Upper lobe of left lung (tissue), 6 donors: ENCODE data around the gene AANAT. TPM values are rescaled to one million over a fixed set of nuclear protein-coding genes. Genes with fewer than 3 reads are reported as not detected.

Experiments
- ATAC-seq, 2 donors: fragments of 200-7000 bp; cut with Tn5 transposase; one replicate each; pipeline ENCODE4 v1.9.1; 2022; ENCODE audit warnings: mild to moderate bottlenecking in 2 of 2, moderate library complexity in 2 of 2; ENCODE audit not compliant: low FRiP score in 2 of 2
- DNase-seq, 2 donors: peaks; one replicate each; pipeline ENCODE4 v3.0.0-alpha.2; 2019 to 2020
- H3K27ac ChIP-seq, 4 donors: fragments of 200-600 bp; sonication (generic); one replicate each; pipeline ENCODE4 v1.5.1; 2016 to 2019
- H3K27me3 ChIP-seq, 4 donors: fragments of 200-600 bp; sonication (generic); one replicate each; pipeline ENCODE4 v1.5.1; 2017 to 2019
- H3K36me3 ChIP-seq, 4 donors: fragments of 200-600 bp; sonication (generic); one replicate each; pipeline ENCODE4 v1.5.1; 2016 to 2019
- H3K4me1 ChIP-seq, 4 donors: fragments of 200-600 bp; sonication (generic); one replicate each; pipeline ENCODE4 v1.5.1; 2018 to 2019
- H3K4me3 ChIP-seq, 4 donors: fragments of 200-600 bp; sonication (generic); one replicate each; pipeline ENCODE4 v1.5.1; 2017 to 2019; ENCODE audit warnings: mild to moderate bottlenecking in 2 of 4, moderate library complexity in 1 of 4
- H3K9me3 ChIP-seq, 4 donors: fragments of 200-600 bp; sonication (generic); one replicate each; pipeline ENCODE4 v1.5.1; 2018 to 2019
- CTCF ChIP-seq, 6 experiments: fragments of 450-650 bp in 4 of 6; fragments of 200-600 bp in 2 of 6; sonication (generic) in 2 of 6; IDR thresholded peaks; one replicate each; pipeline ENCODE4 v1.5.1; 2016 to 2019; ENCODE audit warnings: antibody characterized with exemption in 6 of 6
- EP300 ChIP-seq, 4 donors: sonication (generic); formaldehyde crosslinking; IDR thresholded peaks; one replicate each; pipeline ENCODE4 v1.5.1; 2017; ENCODE audit warnings: antibody characterized with exemption in 4 of 4, control low read depth in 2 of 4
- POLR2A ChIP-seq, 4 donors: fragments of 450-650 bp; IDR thresholded peaks; one replicate each; pipeline ENCODE4 v1.5.1; 2016 to 2017; ENCODE audit warnings: antibody characterized with exemption in 4 of 4, mild to moderate bottlenecking in 2 of 4
- POLR2AphosphoS5 ChIP-seq, 2 donors: sonication (generic); formaldehyde crosslinking; IDR thresholded peaks; one replicate each; pipeline ENCODE4 v1.5.1; 2017; ENCODE audit warnings: antibody characterized with exemption in 2 of 2
- WGBS, 2 donors: methylation state at CpG; one replicate each; pipeline ENCODE4 v1.1.5; 2017 to 2018; 5-methylcytosine and 5-hydroxymethylcytosine counted together
- total RNA-seq, 6 donors: library from RNA; depleted of rRNA in 4 of 6; stranded (reverse); fragments of >200 nt in 4 of 6; gene quantifications; one replicate each; pipeline versions ENCODE4 v1.1.0 to v1.2.1, GENCODE V29; 2016 to 2021
- donor health status: DM: no; HTN: no; CAD: no; lungs with moderate emphysema.
- donor health status: DM: no; HTN: yes; CAD: no; lungs with severe emphysema.

AANAT gene
- total RNA-seq, 6 donors from 2014 or later = not detected

DNA sequence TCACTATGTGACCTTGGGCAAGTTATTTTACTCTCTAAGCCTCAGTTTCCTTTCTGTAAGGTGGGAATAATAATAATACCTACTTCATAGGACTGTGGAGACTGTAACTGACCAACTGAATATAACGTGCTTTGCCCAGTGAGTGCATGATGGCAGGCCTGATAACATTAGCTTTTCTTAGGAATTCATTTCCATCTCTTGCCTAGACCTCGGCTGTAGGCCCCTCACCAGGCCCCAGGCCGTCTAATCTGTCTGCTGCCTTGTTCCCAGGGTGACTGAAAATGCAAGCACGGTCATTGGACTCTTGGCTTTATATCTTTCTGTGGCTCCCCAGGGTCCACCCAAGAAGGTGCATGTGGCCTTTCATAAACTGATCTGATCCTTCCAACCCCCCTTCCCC lies 7.7 kb upstream of the AANAT start:
- no peak for TF ChIP-seq POLR2A (IDR thresholded peaks at IDR 0.05)
- no peak for TF ChIP-seq POLR2AphosphoS5 (IDR thresholded peaks at IDR 0.05)
- no peaks in the 10 kb centered on the region for H3K36me3 ChIP-seq
- H3K27ac ChIP-seq = no peak overlapping the region
- DNase-seq (no peak), ATAC-seq (no peak)
- no peaks in the 10 kb centered on the region for H3K4me1 ChIP-seq
- H3K4me3 ChIP-seq = no peak overlapping the region
- 74 to 88% methylated on average over 3 to 4 of the region's 4 CpGs for WGBS, 2 donors
- H3K9me3 ChIP-seq = no peaks in the 10 kb centered on the region
- H3K27me3 ChIP-seq = no peaks in the 10 kb centered on the region

DNA sequence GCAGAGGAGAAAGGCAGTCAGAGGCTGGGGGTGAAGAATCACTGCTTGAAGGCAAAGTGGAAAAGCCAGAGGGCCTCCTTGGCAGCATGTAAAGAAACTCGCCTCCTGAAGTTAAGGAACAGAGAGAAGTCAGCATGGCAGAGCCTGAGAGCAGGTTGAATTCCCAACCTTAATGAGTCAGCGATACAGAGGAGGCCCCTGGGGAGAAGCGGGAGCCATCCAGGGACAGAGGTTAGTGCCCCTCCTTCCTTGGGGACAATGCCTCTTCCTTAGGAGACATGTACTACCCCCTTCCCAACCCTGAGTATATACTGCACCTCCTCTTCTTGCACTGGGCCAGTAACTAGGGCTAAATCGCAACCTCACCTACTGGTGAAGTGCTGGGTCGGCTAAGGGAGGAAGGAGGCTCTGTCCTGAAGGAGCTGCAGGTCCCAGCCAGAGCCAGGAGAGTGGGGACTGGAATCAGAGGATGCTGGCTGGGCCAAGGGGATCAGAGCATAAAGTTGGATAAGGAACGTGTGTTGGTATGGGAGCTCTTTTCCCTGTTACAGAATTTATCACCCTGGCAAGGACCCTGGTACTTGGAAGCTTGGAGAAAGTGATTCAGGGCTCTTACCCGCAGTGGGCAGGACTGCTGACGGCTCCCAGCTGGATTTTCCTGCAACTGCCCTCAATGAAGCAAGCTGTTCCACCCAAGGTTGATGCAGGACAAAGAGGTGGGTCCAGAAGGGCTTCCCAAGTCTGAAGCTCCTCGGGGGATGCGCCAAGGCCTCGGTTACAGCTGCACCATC lies 5.4 kb upstream of the AANAT start:
- DNase-seq (no peak), ATAC-seq (no peak)
- Histone ChIP-seq H3K4me3 (no peak overlapping the region), H3K36me3 (no peaks in the 10 kb centered on the region), H3K4me1 (peaks cover 3 to 5% (median 4%) of the 10 kb centered on the region in 4 donors), H3K27ac (no peak overlapping the region), H3K9me3 (no peaks in the 10 kb centered on the region), H3K27me3 (no peaks in the 10 kb centered on the region)
- no peak for TF ChIP-seq EP300 (IDR thresholded peaks at IDR 0.05)
- TF ChIP-seq POLR2A (IDR thresholded peaks at IDR 0.05) = no peak
- TF ChIP-seq POLR2AphosphoS5 (IDR thresholded peaks at IDR 0.05) = no peak
- TF ChIP-seq CTCF (IDR thresholded peaks at IDR 0.05) = no peak
- WGBS, 2 donors = 84 to 88% methylated on average over 8 to 11 of the region's 11 CpGs

DNA sequence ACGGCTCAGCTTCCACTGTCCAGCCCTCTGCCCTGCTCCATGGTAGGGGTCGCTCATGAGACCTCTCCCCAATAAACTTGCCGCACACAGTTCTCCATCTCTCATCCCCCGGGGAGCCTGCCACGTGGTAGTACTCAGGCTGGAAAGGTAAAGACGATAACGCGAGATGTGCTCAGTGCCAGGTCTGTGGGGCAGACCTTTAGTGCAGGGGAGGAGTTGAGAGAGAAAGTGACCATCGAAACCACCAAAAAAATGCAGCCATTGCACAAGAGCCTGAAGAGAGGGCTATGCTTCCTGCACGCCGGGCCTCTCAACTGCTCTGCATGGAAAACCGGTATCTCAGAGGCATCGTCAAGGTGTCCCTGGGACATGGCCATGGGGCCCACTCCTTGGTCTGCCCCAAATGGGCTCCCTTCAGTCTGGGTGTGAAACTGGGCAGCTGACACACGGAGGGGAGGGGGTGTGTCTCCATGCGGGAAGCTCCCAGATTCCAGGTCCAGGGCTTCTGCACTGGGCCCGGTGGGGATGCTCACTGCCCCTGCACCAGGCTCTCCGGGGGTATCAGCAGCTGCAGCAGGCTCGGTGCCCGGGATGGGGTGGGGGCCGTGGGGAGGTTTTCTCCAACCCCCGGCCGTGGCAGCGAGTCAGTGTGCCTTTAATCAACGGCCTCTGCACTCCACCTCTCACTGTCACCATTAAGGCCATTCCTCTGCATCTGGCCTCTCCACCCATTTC lies 4.7 kb upstream of the AANAT start:
- H3K4me1 ChIP-seq = peaks cover 3 to 5% (median 4%) of the 10 kb centered on the region in 4 donors
- no peaks in the 10 kb centered on the region for H3K36me3 ChIP-seq
- H3K27ac ChIP-seq = no peak overlapping the region
- TF ChIP-seq CTCF (IDR thresholded peaks at IDR 0.05) (no peak), POLR2A (IDR thresholded peaks at IDR 0.05) (no peak), POLR2AphosphoS5 (IDR thresholded peaks at IDR 0.05) (no peak), EP300 (IDR thresholded peaks at IDR 0.05) (no peak)
- H3K4me3 ChIP-seq = no peak overlapping the region
- DNase-seq = peak in 1 of 2 donors; percentile 69
- peak in 1 of 2 donors; percentile 11 for ATAC-seq
- no peaks in the 10 kb centered on the region for H3K27me3 ChIP-seq
- WGBS, 2 donors = 70 to 86% methylated on average over 20 to 21 of the region's 24 CpGs
- no peaks in the 10 kb centered on the region for H3K9me3 ChIP-seq

DNA sequence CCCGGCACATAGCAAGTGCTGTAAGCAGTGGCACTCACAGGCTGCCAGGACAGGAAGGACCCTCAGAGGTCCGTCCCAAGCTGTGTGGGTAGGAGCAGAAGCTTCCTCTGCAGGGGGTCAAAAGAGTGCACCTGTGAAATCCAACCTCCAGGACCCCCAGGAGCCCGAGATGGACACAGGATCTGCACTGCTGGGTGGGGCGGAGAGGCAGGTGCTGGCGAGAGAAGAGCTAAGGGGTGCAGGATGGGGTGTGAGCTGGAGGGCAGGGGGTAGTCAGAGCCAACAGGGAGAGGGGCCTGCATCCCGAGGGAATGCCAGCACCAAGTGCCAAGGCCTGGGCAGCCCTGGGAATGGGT lies 650 bp upstream of the AANAT start:
- no peak overlapping the region for H3K27ac ChIP-seq
- H3K9me3 ChIP-seq = no peaks in the 10 kb centered on the region
- H3K4me1 ChIP-seq = peaks cover 3 to 5% (median 4%) of the 10 kb centered on the region in 4 donors
- TF ChIP-seq CTCF (IDR thresholded peaks at IDR 0.05) (no peak), POLR2A (IDR thresholded peaks at IDR 0.05) (no peak), EP300 (IDR thresholded peaks at IDR 0.05) (no peak), POLR2AphosphoS5 (IDR thresholded peaks at IDR 0.05) (no peak)
- WGBS, 2 donors = 87 to 88% methylated on average over 5 of the region's 6 CpGs
- ATAC-seq = no peak
- H3K27me3 ChIP-seq = no peaks in the 10 kb centered on the region
- no peak for DNase-seq
- H3K4me3 ChIP-seq = no peak overlapping the region
- peaks cover 4 to 14% (median 8%) of the 10 kb centered on the region in 4 donors for H3K36me3 ChIP-seq

GRCh38 chr17:76467809-76468633 lies 618 bp downstream of the AANAT start:
- no peak for DNase-seq
- H3K9me3 ChIP-seq = no peaks in the 10 kb centered on the region
- H3K27ac ChIP-seq = no peak overlapping the region
- peaks cover 3 to 5% (median 4%) of the 10 kb centered on the region in 4 donors for H3K4me1 ChIP-seq
- no peak for TF ChIP-seq EP300 (IDR thresholded peaks at IDR 0.05)
- TF ChIP-seq POLR2AphosphoS5 (IDR thresholded peaks at IDR 0.05) = no peak
- TF ChIP-seq POLR2A (IDR thresholded peaks at IDR 0.05) = no peak
- no peak for TF ChIP-seq CTCF (IDR thresholded peaks at IDR 0.05)
- WGBS, 2 donors = 74 to 80% methylated on average over 5 to 8 of the region's 8 CpGs
- ATAC-seq = no peak
- no peaks in the 10 kb centered on the region for H3K27me3 ChIP-seq
- H3K36me3 ChIP-seq = peaks cover 6 to 27% (median 21%) of the 10 kb centered on the region in 4 donors
- no peak overlapping the region for H3K4me3 ChIP-seq
